ENCODE data around the gene SKAP1. TPM values are rescaled to one million over a fixed set of nuclear protein-coding genes. Genes with fewer than 3 reads are reported as not detected.

SKAP1 gene
- polyA plus RNA-seq, 3 donors, result 0.13 to 1.0 (median 0.52) TPM

GRCh38 chr17:48150597-48151001 lies 279.4 kb downstream of the SKAP1 start:
- Mint-ChIP-seq H3K9me3 (no peaks in the 10 kb centered on the region), H3K27ac (no peak overlapping the region), H3K4me1 (peaks cover 5% of the 10 kb centered on the region), H3K36me3 (no peaks in the 10 kb centered on the region), H3K4me3 (peak overlapping the region in 1 of 2 donors; percentile 2), H3K27me3 (ENCODE audit: low read depth in 3 of 3) (peaks cover 37 to 50% (median 37%) of the 10 kb centered on the region in 3 donors)
- no peak overlapping the region for H3K27ac ChIP-seq (ENCODE audit: low read depth in 1 of 2, low read length in 2 of 2)
- H3K4me3 ChIP-seq (replicated peaks in 1 of 3; ENCODE audit: low read depth in 2 of 3, low read length in 3 of 3), result no peak overlapping the region
- intact Hi-C loops (cut with micrococcal nuclease), result no loop called here
- peaks cover 23 to 36% of the 10 kb centered on the region in 2 donors for H3K27me3 ChIP-seq (ENCODE audit: control insufficient read depth in 2 of 2, insufficient read depth in 2 of 2, low read length in 2 of 2)
- H2AFZ ChIP-seq (ENCODE audit: insufficient read depth, low read depth, low read length, poor library complexity, severe bottlenecking), result no peak overlapping the region
- H3K4me1 ChIP-seq (ENCODE audit: control insufficient read depth in 1 of 2, insufficient read depth in 2 of 2, low read length in 2 of 2), result no peaks in the 10 kb centered on the region
- no peak overlapping the region for H3K4me2 ChIP-seq (replicated peaks; ENCODE audit: extremely low read depth, low read length, poor library complexity, severe bottlenecking)
- TF ChIP-seq, protein P1, sequence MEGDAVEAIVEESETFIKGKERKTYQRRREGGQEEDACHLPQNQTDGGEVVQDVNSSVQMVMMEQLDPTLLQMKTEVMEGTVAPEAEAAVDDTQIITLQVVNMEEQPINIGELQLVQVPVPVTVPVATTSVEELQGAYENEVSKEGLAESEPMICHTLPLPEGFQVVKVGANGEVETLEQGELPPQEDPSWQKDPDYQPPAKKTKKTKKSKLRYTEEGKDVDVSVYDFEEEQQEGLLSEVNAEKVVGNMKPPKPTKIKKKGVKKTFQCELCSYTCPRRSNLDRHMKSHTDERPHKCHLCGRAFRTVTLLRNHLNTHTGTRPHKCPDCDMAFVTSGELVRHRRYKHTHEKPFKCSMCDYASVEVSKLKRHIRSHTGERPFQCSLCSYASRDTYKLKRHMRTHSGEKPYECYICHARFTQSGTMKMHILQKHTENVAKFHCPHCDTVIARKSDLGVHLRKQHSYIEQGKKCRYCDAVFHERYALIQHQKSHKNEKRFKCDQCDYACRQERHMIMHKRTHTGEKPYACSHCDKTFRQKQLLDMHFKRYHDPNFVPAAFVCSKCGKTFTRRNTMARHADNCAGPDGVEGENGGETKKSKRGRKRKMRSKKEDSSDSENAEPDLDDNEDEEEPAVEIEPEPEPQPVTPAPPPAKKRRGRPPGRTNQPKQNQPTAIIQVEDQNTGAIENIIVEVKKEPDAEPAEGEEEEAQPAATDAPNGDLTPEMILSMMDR (IDR thresholded peaks at IDR 0.05), result no peak
- no peaks in the 10 kb centered on the region for H3K79me2 ChIP-seq (ENCODE audit: insufficient read depth, low read length)
- DNase-seq, result no peak
- no peaks in the 10 kb centered on the region for H3K9me3 ChIP-seq (replicated peaks in 1 of 2; ENCODE audit: control insufficient read depth in 1 of 2, insufficient read depth in 1 of 2, low read length in 2 of 2)
- H3K9ac ChIP-seq (ENCODE audit: insufficient read depth, low read length, poor library complexity, severe bottlenecking), result no peak overlapping the region
- 100% methylated on average over 3 of the region's 11 CpGs for WGBS (ENCODE audit: insufficient coverage)
- no peaks in the 10 kb centered on the region for H4K20me1 ChIP-seq (ENCODE audit: insufficient read depth, low read length)
- no peaks in the 10 kb centered on the region for H3K36me3 ChIP-seq (replicated peaks in 1 of 2; ENCODE audit: control insufficient read depth in 1 of 2, insufficient read depth in 2 of 2, low read length in 2 of 2)

DNA sequence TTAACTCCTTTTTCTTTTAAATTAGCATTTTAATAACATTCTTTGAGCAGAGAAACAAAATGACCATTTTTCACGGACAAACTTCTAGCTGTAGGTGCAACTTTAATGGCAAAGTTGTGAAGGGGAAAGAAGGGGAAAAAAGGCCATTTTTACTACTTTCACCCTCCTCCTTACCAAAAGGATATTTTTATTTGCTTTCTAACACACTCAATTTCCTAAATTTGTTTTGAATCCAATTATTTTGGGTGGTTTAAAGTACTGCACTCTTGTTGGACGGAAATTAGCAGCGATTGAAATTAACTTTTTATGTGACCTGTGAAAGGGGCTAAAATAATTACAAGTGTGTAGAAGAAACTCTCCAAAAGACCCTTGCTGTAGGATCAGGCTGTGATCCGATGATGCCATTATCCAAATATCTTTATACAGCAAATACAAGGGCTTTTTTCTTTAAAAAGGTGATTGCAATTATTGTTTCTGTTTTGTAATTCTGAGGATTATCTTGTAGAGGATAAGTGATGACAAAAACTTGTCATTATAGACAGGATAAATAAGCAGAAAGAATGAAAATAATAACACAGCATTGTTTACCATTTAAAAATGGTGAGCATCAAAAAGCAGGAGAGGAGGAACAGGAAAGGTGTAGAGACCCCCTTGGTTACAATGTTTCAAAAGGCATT lies 280.1 kb downstream of the SKAP1 start:
- Mint-ChIP-seq H3K4me1 (peaks cover 5% of the 10 kb centered on the region), H3K27me3 (ENCODE audit: low read depth in 3 of 3) (peaks cover 33 to 43% (median 33%) of the 10 kb centered on the region in 3 donors), H3K36me3 (no peaks in the 10 kb centered on the region), H3K9me3 (no peaks in the 10 kb centered on the region), H3K4me3 (no peak overlapping the region), H3K27ac (no peak overlapping the region)
- H3K9ac ChIP-seq (ENCODE audit: insufficient read depth, low read length, poor library complexity, severe bottlenecking), result no peak overlapping the region
- no peaks in the 10 kb centered on the region for H3K79me2 ChIP-seq (ENCODE audit: insufficient read depth, low read length)
- H2AFZ ChIP-seq (ENCODE audit: insufficient read depth, low read depth, low read length, poor library complexity, severe bottlenecking), result no peak overlapping the region
- H3K36me3 ChIP-seq (replicated peaks in 1 of 2; ENCODE audit: control insufficient read depth in 1 of 2, insufficient read depth in 2 of 2, low read length in 2 of 2), result no peaks in the 10 kb centered on the region
- no peak overlapping the region for H3K4me3 ChIP-seq (replicated peaks in 1 of 3; ENCODE audit: low read depth in 2 of 3, low read length in 3 of 3)
- DNase-seq, result no peak
- H3K4me2 ChIP-seq (replicated peaks; ENCODE audit: extremely low read depth, low read length, poor library complexity, severe bottlenecking), result no peak overlapping the region
- whole genome bisulfite sequencing (ENCODE audit: insufficient coverage), result no CpG with 5 or more reads among the region's 4 CpGs
- no peaks in the 10 kb centered on the region for H3K4me1 ChIP-seq (ENCODE audit: control insufficient read depth in 1 of 2, insufficient read depth in 2 of 2, low read length in 2 of 2)
- TF ChIP-seq, protein P1 (IDR thresholded peaks at IDR 0.05), result no peak
- no peaks in the 10 kb centered on the region for H4K20me1 ChIP-seq (ENCODE audit: insufficient read depth, low read length)
- H3K27me3 ChIP-seq (ENCODE audit: control insufficient read depth in 2 of 2, insufficient read depth in 2 of 2, low read length in 2 of 2), result peaks cover 23 to 33% of the 10 kb centered on the region in 2 donors
- no peak overlapping the region for H3K27ac ChIP-seq (ENCODE audit: low read depth in 1 of 2, low read length in 2 of 2)
- no peaks in the 10 kb centered on the region for H3K9me3 ChIP-seq (replicated peaks in 1 of 2; ENCODE audit: control insufficient read depth in 1 of 2, insufficient read depth in 1 of 2, low read length in 2 of 2)
- intact Hi-C loops (cut with micrococcal nuclease), result no loop called here
